ENCODE data around the gene SCO2.

SCO2 gene

DNA sequence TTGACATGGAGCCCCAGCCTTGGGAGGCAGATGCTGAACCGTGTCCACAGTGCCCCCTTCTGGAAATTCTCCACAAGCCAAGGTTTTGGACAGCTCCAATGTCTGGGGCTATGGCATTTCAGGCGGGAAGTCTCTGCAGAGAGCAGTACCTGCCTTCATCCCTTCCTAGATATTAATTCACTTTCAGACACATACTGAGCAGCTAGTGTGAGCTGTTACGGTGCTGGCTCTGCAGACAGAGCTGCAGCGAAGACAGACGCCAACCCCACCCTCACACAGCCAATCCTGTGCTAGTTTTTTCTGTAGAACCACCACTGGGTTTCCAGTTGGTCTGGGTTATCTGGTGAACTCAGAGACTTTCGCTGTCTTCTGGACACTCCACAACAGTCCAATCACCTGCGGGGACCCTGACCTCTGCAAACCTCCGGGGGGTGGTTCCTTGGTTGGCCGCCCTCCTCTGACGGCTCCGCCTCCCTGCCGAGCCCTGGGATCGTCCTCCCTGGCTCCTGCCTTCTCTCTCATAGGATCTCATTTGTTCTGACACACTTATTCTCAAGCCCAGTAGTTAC lies 27.0 kb downstream of the SCO2 start:
- peak; percentile 30 to 64 for DNase-seq (ENCODE audit: low read depth in 2 of 2)

DNA sequence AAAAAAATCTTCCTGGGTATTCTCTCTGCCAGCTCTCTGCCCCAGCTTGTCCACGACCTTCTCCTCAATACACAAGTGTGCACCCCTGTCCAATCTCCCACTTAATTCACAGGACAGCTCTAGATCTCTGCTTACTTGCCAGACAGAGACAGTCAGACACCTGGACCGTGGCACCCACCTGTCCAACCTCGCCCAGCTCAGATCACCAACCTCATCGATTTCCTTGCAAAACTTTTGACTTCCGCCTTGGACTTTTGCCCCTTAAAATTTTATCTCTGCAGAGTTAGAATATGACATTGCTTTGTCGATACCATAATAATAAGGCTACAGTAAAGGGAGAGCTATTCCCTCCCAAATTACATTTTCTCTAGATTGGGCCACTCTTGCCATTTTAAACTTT lies 28.3 kb downstream of the SCO2 start:
- DNase-seq (ENCODE audit: low read depth in 2 of 2) = no peak

- no peak for DNase-seq (ENCODE audit: low read depth in 2 of 2)
Measured at GRCh38 chr22:50490531-50491308, 34.7 kb downstream of the SCO2 start.

GRCh38 chr22:50489363-50490243 lies 35.8 kb downstream of the SCO2 start:
- no peak for DNase-seq (ENCODE audit: low read depth in 2 of 2)

- DNase-seq (ENCODE audit: low read depth in 2 of 2) = no peak
Measured at GRCh38 chr22:50488886-50489285, 36.5 kb downstream of the SCO2 start.

DNA sequence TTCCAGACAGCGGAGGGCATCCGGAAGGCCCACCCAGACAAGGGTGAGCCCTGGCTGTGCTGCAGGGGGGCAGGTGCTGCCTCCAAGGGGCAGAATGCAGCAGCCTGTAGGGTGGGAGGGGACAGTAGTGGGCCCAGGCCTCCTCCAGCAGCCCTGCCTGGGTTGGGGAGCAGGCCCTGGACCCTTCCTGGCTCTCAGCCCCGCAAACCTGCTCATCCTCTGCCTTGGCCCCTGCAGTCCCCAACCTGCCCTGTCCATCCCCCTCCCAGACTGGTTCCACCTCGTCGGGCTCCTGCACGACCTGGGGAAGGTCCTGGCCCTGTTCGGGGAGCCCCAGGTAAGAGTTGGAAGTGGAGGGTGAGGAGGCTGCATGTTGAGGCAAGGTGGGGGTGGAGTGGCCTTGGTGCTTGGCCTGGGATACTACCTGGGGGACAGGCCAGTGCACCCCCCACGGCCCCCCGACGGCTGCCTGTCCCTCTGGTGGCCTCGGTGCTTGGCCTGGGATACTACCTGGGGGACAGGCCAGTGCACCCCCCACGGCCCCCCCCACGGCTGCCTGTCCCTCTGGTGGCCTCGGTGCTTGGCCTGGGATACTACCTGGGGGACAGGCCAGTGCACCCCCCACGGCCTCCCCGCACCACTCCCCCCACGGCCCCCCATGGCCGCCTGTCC lies 37.3 kb downstream of the SCO2 start:
- DNase-seq (ENCODE audit: low read depth in 2 of 2) = no peak

DNA sequence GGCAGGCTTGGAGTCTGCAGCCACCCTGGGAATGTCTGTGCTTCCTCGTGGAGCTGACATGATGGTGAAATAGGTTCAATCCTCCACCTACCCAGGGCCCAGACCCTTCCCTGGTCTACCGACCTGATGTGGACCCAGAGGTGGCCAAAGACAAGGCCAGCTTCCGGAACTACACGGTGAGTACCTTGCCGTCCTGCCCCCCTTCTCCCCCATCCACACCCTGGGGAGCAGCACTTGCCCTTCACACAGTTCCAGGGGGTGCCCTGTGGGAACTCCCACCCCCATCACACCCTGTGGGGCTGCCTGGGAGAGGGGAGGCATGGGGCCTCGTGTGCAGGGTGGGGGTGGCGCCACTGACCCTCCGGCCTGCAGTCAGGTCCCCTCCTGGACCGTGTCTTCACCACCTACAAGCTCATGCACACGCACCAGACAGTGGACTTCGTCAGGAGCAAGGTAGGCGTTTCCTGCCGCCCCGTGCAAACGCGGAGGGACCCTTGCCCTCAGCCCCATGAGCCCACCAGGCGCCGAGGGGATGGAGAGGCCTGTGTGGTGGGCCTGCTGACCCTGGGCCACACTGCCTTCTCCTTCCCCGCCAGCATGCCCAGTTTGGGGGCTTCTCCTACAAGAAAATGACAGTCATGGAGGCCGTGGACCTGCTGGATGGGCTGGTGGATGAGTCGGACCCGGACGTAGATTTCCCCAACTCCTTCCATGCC lies 38.0 kb downstream of the SCO2 start:
- no peak for DNase-seq (ENCODE audit: low read depth in 2 of 2)

DNA sequence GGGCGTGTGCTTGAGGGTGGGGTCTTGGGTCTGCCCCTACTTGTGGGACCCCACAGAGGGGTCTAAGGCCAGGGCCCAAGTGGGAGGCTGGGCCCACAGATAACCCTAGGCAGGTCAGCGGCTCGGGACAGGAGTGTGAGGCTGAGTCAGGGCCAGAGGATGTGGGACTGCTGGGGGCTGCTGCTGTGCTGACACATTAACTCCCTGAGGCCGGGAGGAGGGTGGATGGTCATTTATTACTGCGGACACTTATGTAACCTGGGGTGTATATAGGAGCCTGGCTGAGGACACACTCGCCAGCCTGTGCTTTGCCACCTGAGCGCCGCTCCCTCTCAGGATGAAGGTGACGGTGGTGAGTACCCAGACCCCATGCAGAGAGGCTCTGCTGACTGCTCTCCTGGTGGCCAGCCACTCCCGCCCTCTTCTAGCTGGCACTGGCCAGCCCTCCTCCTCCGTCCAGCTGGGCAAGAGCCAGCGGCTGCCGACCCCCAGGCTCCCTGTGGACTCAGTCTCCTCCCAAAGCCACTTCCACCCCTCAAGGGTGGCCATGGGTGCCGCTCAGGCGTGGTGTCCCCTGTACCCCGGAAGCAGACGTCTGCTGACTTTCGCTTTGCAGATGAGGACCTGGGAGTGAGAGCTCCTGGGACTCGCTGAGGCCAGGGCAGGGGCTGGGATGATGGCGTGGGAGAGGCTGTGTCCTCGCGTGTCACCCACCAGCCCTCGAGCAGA lies 38.7 kb downstream of the SCO2 start, which contains the start of gene MIOX:
Gene MIOX (plus strand): TSS at position 299 of the 729 bp plus-strand sequence. CDS start 39 bp downstream, at position 338.
- DNase-seq (ENCODE audit: low read depth in 2 of 2) = no peak

DNA sequence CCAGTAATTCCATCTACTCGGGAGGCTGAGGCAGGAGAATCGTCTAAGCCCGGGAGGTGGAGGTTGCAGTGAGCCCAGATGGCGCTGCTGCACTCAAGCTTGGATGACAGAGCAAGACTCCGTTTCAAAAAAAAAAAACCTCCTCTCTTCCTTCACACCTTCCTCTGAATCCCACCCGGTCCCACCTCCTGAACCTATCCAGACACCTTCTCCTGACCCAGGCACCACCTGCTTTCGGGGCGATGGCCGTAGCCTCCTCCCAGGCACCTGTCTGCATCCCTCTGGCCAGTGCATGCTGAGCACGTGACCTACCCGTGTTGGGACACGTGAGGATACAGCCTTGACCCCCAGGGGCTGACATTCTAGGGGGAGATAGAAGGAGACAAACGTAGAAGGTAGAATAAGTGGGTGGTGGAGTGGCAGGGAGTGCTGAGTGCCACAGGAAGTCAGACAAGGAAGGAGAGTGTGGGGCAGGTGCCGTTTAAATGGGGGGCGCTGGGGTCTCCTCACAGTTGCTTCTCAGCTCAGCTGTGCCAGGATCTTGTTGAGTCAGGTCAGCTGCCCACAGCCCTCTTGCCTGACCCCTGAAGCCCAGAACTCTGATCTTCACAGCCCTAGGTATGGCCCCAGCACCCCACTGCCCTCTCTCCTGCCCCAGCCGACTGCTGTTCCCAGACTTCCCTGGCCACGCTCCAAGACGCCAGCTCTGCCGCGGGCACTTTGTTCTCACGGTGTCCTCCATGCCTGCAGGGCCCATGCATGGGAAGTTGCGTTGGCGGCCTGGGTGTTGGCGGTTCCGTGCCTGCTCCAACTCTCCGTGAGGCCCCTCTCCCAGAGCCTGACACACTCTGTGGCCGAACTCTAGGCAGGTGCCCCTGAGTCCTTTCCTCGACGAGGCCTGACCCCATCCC lies 39.9 kb downstream of the SCO2 start:
- DNase-seq (ENCODE audit: low read depth in 2 of 2) = no peak

GRCh38 chr22:50483977-50484853 lies 41.2 kb downstream of the SCO2 start:
- DNase-seq (ENCODE audit: low read depth in 2 of 2) = no peak

DNA sequence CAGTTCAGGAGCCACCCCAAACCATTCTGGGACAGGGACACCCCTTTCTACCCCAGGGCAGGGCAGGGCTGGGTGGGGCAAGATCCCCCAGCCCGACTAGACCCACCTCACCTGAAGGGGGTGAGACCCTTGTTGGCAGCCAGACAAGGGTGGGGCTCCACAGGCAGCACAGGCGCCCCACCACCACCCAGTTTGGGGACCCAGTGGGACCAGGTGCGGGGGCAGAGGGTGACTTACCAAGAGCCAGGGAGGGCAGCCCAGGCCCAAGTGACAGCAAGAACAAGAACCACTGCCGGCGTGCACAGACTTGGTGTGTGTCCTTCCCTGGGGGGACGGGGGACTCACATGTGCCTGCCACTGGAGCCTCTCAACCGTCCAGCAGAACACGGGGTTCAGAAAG lies 41.8 kb downstream of the SCO2 start:
- DNase-seq (ENCODE audit: low read depth in 2 of 2) = no peak

- DNase-seq (ENCODE audit: low read depth in 2 of 2) = no peak
Measured at GRCh38 chr22:50483106-50483505, 42.3 kb downstream of the SCO2 start.

- DNase-seq (ENCODE audit: low read depth in 2 of 2) = no peak
Measured at GRCh38 chr22:50482107-50483074, 43.0 kb downstream of the SCO2 start.

DNA sequence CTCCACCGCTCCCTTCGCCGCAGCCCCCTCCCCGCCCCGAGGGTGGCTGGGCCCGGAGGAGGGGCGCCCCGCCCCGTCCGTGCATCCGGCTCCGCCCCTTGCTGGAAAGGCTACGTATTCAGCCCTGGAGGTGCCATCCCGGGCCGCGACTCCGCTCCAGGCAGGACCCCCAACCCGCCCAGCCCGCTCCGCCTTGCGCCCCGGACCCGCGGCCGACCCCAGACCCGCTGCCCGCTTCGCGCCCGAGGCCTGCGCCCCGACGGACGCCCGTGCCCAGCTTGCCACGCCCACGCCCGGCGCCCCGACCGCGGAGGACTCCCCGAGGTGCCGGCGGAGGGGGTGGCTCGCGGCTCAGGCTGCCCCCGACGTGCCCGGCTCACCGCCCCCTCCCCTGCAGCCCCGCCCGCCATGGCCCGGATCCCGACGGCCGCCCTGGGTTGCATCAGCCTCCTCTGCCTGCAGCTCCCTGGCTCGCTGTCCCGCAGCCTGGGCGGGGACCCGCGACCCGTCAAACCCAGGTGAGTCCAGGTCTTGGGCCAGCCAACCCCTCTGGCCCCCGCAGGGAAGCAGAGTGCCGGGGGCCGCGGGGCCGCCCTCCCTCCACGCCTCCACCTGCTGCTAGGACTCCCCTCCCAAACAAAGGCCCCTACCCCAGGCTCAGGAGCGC lies 43.8 kb downstream of the SCO2 start, which contains the start of gene ADM2:
Gene ADM2 (plus strand): TSS at position 104 of the 667 bp plus-strand sequence. CDS start 305 bp downstream, at position 409.
- DNase-seq (ENCODE audit: low read depth in 2 of 2) = peak in 1 of 2 experiments; percentile 47

DNA sequence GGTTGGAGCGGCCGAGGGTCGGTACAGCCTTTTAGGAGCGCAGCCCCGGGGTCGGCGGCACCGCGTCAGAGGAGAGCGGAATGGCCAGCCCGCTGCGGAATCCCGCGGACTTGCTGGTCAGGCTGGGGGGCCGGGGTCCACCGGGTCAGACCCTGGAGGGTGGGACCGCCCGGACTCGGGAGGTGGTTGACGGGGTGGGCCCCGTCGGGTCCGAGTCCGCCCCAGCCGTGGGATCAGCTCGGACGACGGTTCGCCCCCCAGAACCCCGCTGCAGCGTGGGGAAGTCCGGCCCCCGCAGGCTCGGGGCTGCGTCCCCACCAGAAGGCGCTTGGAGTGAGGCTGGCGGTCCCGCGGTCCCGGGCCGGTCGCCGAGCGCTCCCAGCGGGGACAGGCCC lies 44.4 kb downstream of the SCO2 start:
- DNase-seq (ENCODE audit: low read depth in 2 of 2) = no peak

- no peak for DNase-seq (ENCODE audit: low read depth in 2 of 2)
Measured at GRCh38 chr22:50479721-50480120, 45.7 kb downstream of the SCO2 start.

DNA sequence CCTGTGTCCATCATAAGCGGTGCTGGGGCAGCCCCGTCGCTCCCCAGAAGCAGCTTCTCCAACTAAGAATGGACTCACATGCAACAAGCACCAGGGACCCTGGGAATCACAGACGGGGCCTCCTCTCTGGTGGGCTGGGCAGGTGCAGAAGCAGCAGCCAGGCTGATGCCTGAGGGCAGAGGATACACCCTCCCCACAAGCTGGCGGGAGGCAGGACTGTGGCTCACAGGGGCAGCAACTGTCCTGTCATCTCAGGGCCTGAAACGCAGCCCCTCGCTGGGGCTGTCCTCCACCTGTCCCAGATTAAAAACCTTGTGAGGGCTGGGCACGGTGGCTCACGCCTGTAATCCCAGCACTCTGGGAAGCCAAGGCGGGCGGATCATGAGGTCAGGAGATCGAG lies 47.5 kb downstream of the SCO2 start:
- no peak for DNase-seq (ENCODE audit: low read depth in 2 of 2)
